KOPT-K1 (cell line): ENCODE results near the gene GRK6.

Experiments
- H3K27ac ChIP-seq: fragments of 200-600 bp; sonication (generic); 2 replicates; pipeline ENCODE4 v1.5.1; 2016; ENCODE audit warnings: antibody characterized with exemption, mild to moderate bottlenecking, low read depth, low read length; ENCODE audit not compliant: poor library complexity, severe bottlenecking
- H3K36me3 ChIP-seq: fragments of 200-600 bp; sonication (generic); 2 replicates; pipeline ENCODE4 v1.5.1; 2017; ENCODE audit warnings: antibody characterized with exemption, mild to moderate bottlenecking, low read length, moderate library complexity; ENCODE audit not compliant: insufficient read depth
- H3K9me3 ChIP-seq: fragments of 200-600 bp; sonication (generic); 2 replicates; pipeline ENCODE4 v1.5.1; 2017; ENCODE audit warnings: antibody characterized with exemption, low read length, mild to moderate bottlenecking; ENCODE audit not compliant: insufficient read depth, poor library complexity, severe bottlenecking

Gene GRK6

DNA sequence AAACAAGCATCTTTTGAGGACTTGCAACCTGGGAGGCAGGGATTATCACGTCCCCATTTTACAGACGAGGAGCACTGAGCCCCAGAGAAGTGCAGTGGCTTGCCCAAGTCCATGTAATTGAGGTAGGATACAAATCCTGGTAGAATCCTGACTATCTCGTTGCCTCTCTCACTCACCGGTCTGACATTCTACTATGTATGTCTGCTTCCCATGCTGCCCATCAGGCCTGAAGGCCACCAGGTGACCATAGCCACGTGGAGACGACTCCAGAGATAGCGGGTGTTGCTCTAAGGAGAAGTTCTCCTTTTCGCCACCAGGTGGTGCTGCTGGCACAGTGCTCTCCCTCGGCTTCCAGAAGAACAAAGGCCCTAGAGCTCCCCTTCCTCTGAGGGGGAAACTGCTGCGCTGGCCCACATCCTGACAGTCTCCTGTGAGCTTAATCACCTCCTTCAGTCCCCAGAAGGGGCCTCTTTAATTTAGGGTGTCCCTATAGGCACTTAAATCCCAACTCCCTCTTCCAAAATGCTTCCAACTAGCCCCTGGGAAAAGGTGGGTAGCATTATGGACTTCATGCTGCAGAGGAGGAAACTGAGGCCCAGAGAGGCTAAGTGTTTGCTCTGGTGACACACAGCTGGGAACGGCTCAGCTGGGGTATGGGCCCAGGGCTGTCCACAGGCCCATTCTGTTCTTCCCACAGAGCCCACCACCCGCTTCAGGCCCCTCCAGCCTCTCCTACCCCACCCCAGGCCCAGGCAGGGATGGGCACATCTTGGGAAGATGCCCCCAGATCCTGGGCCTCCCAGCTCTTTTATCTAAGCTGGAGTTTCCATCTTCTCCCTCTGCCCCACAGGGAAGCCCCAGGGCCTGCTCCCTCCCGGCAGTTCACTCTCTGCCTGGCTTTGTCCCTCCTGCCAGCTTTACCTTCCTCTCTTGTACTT lies 35.8 kb upstream of the GRK6 start:
- Histone ChIP-seq H3K9me3 (no peaks in the 10 kb centered on the region), H3K27ac (no peak overlapping the region), H3K36me3 (no peaks in the 10 kb centered on the region)

DNA sequence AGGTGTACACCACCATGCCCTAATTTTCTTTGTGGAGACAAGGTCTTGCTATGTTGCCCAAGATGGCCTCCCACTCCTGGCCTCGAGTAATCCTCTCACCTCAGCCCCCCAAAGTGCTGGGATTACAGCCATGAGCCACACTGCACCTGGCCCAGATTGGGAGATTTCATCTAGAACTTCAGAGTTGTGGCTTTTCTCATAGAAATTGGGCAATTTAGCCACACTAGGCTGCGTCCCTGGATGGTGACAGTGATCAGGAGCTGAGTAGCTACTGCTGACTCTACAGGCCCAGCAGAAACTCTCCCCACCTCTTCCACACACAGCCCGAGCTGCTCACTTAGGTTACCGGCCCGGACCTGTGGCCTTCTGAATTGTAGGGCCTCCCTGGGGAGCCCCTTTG lies 33.7 kb upstream of the GRK6 start:
- no peak overlapping the region for H3K27ac ChIP-seq
- no peaks in the 10 kb centered on the region for H3K9me3 ChIP-seq
- no peaks in the 10 kb centered on the region for H3K36me3 ChIP-seq

DNA sequence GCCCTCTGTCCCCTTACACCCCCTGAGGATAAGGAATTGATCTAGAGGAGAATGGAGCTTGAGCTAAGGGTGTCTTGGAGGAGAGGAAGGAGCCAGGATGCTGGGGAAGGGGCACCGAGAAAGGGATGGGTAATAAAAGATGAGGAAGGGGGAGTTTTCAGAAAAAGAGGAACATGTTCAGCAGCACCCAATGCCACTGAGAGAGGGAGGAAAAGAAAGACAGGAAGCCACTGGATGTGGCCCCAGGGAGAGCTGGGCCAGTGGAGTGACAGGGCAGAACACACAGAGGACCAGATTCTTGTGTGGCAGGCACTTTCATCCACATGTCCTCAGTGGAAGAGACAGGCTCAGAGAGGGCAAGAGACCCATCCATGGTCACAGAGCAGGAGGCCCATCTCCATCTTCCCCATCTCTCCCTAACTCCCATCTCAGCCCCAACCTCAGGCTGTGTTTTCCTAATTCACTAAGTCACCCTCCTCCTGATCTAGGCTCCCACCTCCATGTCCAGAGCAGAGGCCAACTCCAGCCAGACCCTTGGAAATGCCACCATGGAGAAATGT lies 33.2 kb upstream of the GRK6 start:
- Histone ChIP-seq H3K27ac (no peak overlapping the region), H3K36me3 (no peaks in the 10 kb centered on the region), H3K9me3 (no peaks in the 10 kb centered on the region)

DNA sequence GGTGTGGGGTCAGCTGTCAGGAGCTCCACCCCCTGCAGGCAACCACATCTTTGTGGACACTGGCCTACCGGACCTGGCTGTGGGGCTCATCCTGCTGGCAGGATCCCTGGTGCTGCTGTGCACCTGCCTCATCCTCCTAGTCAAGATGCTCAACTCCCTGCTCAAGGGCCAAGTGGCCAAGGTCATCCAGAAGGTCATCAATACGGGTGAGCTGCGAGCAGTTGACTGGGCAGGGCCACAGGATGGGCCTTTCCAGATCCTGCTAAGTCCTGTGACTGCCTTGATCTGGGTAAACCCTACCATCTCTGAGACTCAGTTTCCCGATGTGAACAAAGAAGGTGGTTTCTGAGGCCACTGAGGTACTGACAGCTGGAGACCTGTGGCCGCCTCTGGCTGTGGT lies 32.5 kb upstream of the GRK6 start:
- H3K27ac ChIP-seq, result no peak overlapping the region
- H3K36me3 ChIP-seq, result no peaks in the 10 kb centered on the region
- H3K9me3 ChIP-seq, result no peaks in the 10 kb centered on the region

DNA sequence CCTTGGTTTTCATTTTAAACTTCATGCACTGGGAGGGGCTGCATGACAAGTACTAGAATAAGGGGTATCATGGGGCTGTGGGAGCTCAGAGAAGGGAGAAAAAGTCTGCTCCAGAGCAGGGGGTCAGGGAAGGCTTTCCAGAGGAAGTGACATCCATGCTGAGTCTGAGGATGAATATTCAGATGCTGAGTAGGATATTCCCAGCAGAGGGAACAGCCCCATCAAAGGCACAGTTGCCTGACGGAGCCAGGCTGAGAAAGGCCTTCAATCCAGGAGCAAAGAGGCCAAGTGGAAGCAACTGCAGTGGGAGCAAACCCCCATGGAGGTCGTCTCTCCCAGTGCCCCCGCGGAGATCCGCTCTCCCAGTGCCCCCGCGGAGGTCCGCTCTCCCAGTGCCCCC lies 30.4 kb upstream of the GRK6 start:
- Histone ChIP-seq H3K9me3 (no peaks in the 10 kb centered on the region), H3K27ac (no peak overlapping the region), H3K36me3 (no peaks in the 10 kb centered on the region)

DNA sequence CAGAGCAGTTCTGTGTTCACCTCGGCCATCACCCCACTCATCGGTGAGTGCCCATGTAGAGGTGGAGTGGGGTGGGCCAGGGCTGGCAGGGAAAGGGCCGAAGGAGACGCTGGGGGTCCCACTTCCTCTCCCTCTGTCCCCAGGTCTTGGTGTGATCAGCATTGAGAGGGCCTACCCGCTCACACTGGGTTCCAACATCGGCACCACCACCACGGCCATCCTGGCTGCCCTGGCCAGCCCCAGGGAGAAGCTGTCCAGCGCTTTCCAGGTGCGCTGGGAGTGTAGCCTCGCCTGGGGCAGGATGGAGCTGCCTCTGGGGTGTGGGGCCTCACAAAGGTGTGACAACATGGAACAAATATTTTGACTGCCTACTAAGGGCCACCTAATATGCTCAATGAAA lies 29.7 kb upstream of the GRK6 start:
- no peaks in the 10 kb centered on the region for H3K9me3 ChIP-seq
- no peaks in the 10 kb centered on the region for H3K36me3 ChIP-seq
- H3K27ac ChIP-seq, result no peak overlapping the region

DNA sequence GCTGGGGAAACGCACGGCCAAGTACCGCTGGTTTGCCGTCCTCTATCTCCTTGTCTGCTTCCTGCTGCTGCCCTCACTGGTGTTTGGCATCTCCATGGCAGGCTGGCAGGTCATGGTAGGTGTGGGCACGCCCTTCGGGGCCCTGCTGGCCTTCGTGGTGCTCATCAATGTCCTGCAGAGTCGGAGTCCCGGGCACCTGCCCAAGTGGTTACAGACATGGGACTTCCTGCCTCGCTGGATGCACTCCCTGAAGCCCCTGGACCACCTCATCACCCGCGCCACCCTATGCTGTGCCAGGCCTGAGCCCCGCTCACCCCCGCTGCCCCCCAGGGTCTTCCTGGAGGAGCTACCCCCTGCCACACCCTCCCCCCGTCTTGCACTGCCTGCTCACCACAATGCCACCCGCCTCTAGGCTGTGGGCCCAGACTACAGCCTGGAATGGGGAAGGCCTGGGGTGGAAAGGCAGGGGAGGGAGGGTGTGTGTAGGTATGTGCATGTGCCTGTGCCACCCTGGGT lies 28.5 kb upstream of the GRK6 start:
- Histone ChIP-seq H3K27ac (no peak overlapping the region), H3K36me3 (no peaks in the 10 kb centered on the region), H3K9me3 (no peaks in the 10 kb centered on the region)

DNA sequence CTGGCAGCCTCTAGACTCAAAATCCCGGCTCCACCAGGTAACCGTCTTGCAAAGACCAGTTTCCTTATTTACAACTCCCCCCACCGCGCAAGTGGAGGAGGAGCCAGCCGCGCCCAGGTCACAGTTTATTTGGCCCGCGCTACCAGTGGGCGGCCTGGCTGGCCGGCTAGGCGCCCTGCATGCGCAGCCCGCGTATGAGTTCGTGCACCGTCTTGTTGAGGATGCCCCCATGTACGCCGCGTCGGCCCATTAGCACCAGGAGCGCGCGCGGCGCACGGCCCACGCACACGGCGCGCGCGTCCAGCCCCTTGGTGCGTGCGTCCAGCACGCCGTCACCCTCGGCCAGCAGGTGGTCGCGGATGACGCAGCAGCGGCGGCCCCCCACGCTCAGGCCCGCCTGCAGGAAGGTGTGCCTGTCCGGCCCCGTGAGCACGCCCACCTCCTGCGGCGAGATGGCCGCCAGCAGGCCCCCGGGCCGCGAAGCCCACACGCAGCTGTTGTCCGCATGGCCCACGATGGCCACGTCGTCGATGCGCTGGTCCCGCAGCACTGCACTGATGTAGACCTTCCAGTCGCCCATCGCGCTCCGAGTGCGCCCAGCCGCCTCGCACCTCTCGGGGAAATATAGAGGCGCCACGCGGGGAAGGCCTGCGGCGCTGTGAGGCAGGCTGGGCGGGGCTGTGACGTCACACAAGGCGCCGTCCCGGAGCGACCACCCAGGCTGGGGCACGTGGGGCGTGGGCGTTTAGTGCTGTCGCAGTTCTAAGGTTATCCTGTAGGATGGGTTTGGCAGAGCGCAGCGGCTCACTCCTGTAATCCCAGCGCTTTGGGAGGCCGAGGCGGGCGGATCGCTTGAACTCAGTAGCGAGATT lies 26.2 kb upstream of the GRK6 start, which contains the start of gene PFN3:
TSS of gene PFN3 (minus strand) at position 665 of the 872 bp plus-strand sequence. CDS start at position 580, 85 bp downstream.
- H3K36me3 ChIP-seq, result no peaks in the 10 kb centered on the region
- no peak within 1 kb of the TSS for H3K27ac ChIP-seq
- H3K9me3 ChIP-seq, result no peaks in the 10 kb centered on the region

DNA sequence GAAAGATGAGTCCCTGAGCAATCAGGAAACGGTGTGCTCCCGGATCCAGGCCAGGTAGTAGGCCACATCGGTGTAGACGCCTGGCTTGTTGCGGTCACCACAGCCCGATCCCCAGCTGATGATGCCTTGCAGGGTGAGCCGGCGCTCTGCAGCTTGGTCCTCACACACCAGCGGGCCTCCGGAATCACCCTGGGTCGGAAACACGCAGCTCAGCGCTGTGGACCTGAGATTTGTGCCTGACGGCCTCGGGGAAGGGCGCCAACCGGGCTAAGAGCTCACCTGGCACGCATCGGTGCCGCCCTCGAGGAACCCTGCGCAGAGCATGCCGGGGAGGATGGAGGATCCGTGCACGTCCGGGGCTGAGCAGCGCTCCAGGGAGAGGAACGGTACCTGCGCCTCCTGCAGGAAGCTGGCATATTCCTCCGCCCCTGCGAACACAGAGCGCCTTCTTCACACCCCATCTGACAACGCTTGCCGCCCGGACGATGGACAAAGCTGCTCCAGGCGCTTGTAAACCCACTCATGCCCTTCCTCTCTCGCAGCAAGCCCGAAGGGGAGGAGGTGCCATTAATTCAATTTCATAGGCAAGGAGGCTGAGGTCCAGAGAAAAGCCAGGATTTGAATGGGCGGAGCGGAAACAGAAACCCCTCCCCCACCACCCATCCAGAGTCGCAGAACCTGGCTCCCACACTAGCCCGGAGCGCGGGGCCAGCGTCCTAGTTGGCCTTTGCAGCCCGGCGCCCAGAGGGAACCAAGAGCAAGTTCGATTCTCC lies 24.0 kb upstream of the GRK6 start:
- Histone ChIP-seq H3K27ac (no peak overlapping the region), H3K9me3 (no peaks in the 10 kb centered on the region), H3K36me3 (no peaks in the 10 kb centered on the region)

DNA sequence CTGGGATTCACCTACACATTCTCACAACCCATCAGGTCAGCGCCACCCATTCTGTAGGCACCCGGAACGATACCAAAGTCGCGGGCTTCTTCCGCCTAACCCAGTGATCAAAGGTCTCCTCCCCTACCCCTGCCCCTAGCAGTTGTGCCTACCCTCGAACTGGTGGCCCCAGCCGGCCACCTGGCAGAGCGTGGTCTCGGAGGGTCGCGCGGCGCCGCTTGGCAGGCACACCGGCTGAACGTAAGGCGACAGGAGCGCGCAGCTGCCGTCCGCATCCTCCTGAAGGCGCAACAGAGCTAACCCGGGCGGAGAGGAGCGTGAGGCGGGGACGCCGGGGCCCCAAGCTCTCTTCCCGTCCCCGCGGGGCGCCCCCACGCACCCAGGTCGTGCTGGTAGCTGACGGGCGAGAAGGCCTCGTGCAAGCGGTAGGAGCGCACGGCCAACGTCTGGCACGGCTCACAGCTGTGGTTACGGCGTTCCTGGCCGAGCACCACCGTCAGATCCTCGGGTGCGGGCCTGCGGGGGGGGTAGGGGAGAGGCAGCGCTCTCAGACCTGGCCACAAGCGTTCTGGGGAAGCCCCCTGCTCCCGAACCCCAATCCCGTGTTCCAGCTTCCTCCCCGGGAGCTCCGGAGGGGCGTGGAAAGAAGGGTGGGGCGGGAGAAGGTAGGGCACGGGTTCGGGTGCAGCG lies 23.2 kb upstream of the GRK6 start:
- H3K27ac ChIP-seq, result no peak overlapping the region
- H3K36me3 ChIP-seq, result no peaks in the 10 kb centered on the region

DNA sequence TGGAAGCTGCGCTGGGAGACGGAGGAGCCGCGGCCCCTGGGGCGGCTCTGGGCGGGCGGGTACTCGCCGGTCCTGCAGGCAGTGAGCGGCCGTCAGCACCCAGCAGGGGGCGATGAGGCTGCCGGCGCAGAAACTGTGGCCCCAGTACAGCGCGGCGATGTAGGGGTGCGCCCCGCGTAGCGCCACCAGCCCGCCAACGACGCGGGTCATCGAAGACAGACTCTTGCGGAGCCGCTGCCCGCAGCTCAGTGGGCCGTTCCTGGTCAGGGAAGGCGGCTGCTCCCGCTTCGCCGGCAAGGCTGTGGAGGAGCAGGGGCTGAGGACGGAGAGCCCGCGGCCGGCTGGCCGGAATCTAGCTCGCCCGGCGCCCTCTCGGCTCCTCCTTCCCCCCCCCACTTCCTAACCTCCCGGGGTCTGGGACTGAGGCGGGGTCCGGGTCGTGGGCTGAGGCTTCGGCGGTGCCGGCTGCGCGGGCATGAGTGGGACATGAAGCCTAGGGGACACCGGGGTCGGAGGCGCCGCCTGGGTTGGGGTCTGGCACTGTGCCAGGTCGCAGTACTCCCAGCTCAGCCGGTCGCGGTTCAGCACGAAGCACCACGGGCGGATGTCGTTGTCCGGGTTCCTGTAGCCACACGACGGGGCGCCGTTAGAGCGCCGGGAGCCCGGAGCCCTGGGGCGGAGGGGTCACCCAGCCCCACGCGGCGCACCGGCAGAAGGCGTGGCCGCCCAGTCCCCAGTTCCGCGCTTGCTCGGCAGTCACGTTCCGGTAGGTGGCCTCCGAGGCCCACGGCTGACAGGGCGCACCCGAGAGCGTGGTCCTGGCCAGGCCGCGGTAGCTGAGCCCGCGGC lies 22.5 kb upstream of the GRK6 start:
- H3K9me3 ChIP-seq, result no peaks in the 10 kb centered on the region
- H3K27ac ChIP-seq, result no peak overlapping the region

More for the DNA sequence above, 23.2 kb upstream of the GRK6 start:
- no peaks in the 10 kb centered on the region for H3K9me3 ChIP-seq

DNA sequence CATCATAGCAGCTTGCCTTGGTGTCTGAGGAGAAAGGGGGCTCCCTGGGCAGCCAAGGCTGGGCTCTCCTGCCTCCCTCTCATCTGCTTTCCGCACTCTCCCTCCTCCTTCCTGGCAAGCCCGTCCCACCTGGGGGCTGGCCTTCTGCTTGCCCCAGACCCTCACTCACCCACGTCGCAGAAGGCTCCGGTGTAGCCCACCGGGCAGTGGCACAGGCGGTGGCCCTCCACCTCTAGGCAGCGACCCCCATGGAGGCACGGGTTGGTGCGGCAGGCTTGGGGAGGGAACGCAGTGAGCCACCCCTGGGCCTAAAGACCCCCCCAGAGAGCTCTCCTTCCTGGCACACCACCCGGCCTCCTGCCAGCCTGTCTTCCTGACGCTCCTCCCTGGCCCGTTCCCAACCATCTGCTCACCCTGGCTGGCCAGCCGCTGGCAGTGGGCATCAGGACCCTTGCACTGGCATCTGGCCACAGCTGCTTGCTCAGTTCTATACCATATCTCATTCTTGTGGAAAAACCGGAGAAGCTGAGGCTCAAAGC lies 21.8 kb upstream of the GRK6 start:
- Histone ChIP-seq H3K9me3 (no peaks in the 10 kb centered on the region), H3K27ac (no peak overlapping the region), H3K36me3 (no peaks in the 10 kb centered on the region)

More for the DNA sequence above, 22.5 kb upstream of the GRK6 start:
- H3K36me3 ChIP-seq, result no peaks in the 10 kb centered on the region

DNA sequence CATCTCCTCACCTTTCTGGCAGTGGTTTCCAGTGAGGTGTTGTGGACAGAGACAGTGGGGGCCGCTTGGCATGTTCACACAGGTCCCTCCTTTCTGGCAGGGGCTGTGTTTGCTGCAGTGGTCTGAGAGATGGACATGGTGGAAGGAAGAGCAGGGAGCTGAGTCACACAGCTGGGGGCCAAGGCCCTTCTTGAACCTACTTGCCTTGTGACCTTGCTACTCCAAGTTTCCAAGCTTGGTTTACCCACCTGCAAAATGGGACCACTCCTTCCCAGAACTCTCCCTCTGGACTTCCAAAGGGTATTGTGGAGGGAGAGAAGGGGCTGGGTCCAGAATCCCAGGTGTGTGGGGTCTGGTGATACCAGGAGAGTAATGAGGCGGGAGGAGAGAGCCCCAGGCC lies 21.2 kb upstream of the GRK6 start:
- Histone ChIP-seq H3K9me3 (no peaks in the 10 kb centered on the region), H3K36me3 (no peaks in the 10 kb centered on the region), H3K27ac (no peak overlapping the region)
